Neuronal stem cell (in vitro differentiated cells): Measurements from ENCODE around the gene NEURL4.

Experiments
- DNase-seq: peaks from one replicate; pipeline ENCODE4 v3.0.0-alpha.2; 2013; ENCODE audit warnings: low spot score
- H2AFZ ChIP-seq: one replicate; pipeline ENCODE4 v1.6.1; 2013; ENCODE audit warnings: mild to moderate bottlenecking, low read length, inconsistent platforms
- H2AK5ac ChIP-seq: 2 replicates; pipeline ENCODE4 v1.6.1; 2013; ENCODE audit warnings: low read depth, mild to moderate bottlenecking, inconsistent platforms, low read length, moderate library complexity, mixed read lengths
- H2BK120ac ChIP-seq: 2 replicates; pipeline ENCODE4 v1.6.1; 2013; ENCODE audit warnings: low read depth, mild to moderate bottlenecking, inconsistent platforms, low read length, moderate library complexity, mixed read lengths
- H2BK12ac ChIP-seq: one replicate; pipeline ENCODE4 v1.6.1; 2013; ENCODE audit warnings: low read length, inconsistent platforms
- H2BK15ac ChIP-seq: 2 replicates; pipeline ENCODE4 v1.6.1; 2013; ENCODE audit warnings: mild to moderate bottlenecking, low read length, inconsistent platforms, mixed read lengths
- H2BK5ac ChIP-seq: one replicate; pipeline ENCODE4 v1.6.1; 2013; ENCODE audit warnings: inconsistent platforms, mild to moderate bottlenecking, low read length, moderate library complexity
- H3K14ac ChIP-seq: one replicate; pipeline ENCODE4 v1.6.1; 2013; ENCODE audit warnings: low read length, inconsistent platforms
- H3K18ac ChIP-seq: 2 replicates; pipeline ENCODE4 v1.6.1; 2013; ENCODE audit warnings: low read length, inconsistent platforms
- H3K23ac ChIP-seq: 2 replicates; pipeline ENCODE4 v1.6.1; 2013; ENCODE audit warnings: low read depth, mild to moderate bottlenecking, mixed read lengths, low read length, inconsistent platforms; ENCODE audit not compliant: poor library complexity
- H3K27ac ChIP-seq: replicated peaks from 3 replicates; pipeline ENCODE4 v1.5.1; 2013; ENCODE audit warnings: low read length, inconsistent platforms
- H3K27me3 ChIP-seq, 3 experiments: 2 replicates each; pipeline ENCODE4 v1.6.1; 2013; ENCODE audit warnings: low read length in 3 of 3, mild to moderate bottlenecking in 2 of 3, inconsistent platforms in 1 of 3, low read depth in 1 of 3, mixed read lengths in 1 of 3, moderate library complexity in 1 of 3; ENCODE audit not compliant: control insufficient read depth in 3 of 3, insufficient read depth in 3 of 3
- H3K36me3 ChIP-seq, 2 donors: replicated peaks in 1 of 2; 2 replicates each; pipeline ENCODE4 v1.6.1; 2013; ENCODE audit warnings: low read length in 2 of 2; ENCODE audit not compliant: control insufficient read depth in 2 of 2, insufficient read depth in 2 of 2
- H3K4ac ChIP-seq: 2 replicates; pipeline ENCODE4 v1.6.1; 2013; ENCODE audit warnings: inconsistent platforms, mild to moderate bottlenecking, low read length, moderate library complexity
- H3K4me1 ChIP-seq, 2 donors: 1 replicate in 1 of 2; 2 replicates in 1 of 2; pipeline ENCODE4 v1.6.1; 2013; ENCODE audit warnings: low read length in 2 of 2, low read depth in 1 of 2; ENCODE audit not compliant: control insufficient read depth in 2 of 2, insufficient read depth in 1 of 2
- H3K4me2 ChIP-seq: one replicate; pipeline ENCODE4 v1.6.1; 2013; ENCODE audit warnings: mild to moderate bottlenecking, low read length, inconsistent platforms; ENCODE audit not compliant: insufficient read depth, poor library complexity, severe bottlenecking
- H3K4me3 ChIP-seq, 2 donors: 2 replicates each; pipeline ENCODE4 v1.5.1; 2013; ENCODE audit warnings: low read length in 2 of 2, mild to moderate bottlenecking in 2 of 2, inconsistent platforms in 1 of 2, moderate library complexity in 1 of 2
- H3K79me1 ChIP-seq: one replicate; pipeline ENCODE4 v1.6.1; 2013; ENCODE audit warnings: low read depth, mild to moderate bottlenecking, inconsistent platforms, low read length, moderate library complexity
- H3K9ac ChIP-seq: one replicate; pipeline ENCODE4 v1.6.1; 2013; ENCODE audit warnings: mild to moderate bottlenecking, low read depth, low read length, inconsistent platforms; ENCODE audit not compliant: poor library complexity
- H3K9me3 ChIP-seq, 2 donors: replicated peaks in 1 of 2; 2 replicates each; pipeline versions ENCODE3 to v1.6.1; 2013; ENCODE audit warnings: low read length in 2 of 2, mild to moderate bottlenecking in 2 of 2, inconsistent platforms in 1 of 2, low read depth in 1 of 2, mixed read lengths in 1 of 2, moderate library complexity in 1 of 2; ENCODE audit not compliant: control insufficient read depth in 2 of 2, insufficient read depth in 1 of 2
- H4K8ac ChIP-seq: one replicate; pipeline ENCODE4 v1.6.1; 2013; ENCODE audit warnings: low read depth, mild to moderate bottlenecking, inconsistent platforms, low read length, moderate library complexity
- H4K91ac ChIP-seq: one replicate; pipeline ENCODE4 v1.6.1; 2013; ENCODE audit warnings: low read length, low read depth, mild to moderate bottlenecking, inconsistent platforms; ENCODE audit not compliant: poor library complexity
- WGBS, 2 donors: extraction: QIAGEN DNeasy Blood & Tissue Kit; methylation state at CpG; one replicate each; pipeline ENCODE4 v1.1.7; 2013; ENCODE audit warnings: missing lambda C conversion rate in 2 of 2, mixed read lengths in 1 of 2; ENCODE audit not compliant: insufficient read length in 2 of 2, insufficient replicate concordance in 1 of 2; ENCODE audit errors: extremely low coverage in 2 of 2; 5-methylcytosine and 5-hydroxymethylcytosine counted together

NEURL4 gene

DNA sequence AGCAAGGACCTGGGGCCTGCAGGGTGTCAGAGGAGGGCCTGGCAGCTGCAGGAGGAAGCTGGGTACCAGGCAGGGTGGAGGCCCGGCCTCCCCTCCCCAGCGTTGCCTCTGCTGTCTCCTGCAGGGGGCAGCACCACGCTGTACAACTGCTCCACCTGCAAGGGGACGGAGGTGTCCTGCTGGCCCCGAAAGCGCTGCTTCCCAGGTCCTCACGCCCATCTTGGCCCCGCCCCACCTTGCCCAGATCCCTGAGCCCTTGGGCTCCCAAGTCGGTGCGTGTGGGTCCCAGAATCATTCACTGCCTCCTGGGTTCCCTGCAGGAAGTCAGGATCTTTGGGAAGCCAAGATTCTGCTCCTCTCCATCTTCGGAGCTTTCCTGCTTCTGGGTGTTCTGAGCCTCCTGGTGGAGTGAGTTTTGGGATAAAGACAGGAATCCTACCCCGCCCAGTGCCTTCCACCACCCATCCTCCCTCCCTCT is 27.0 kb upstream of the NEURL4 start:
- Histone ChIP-seq H3K18ac (peak overlapping the region; percentile 36), H4K91ac (no peak overlapping the region), H2AK5ac (peak overlapping the region; percentile 37), H3K36me3 (no peaks in the 10 kb centered on the region), H3K23ac (no peak overlapping the region), H3K9me3 (no peaks in the 10 kb centered on the region), H3K27ac (no peak overlapping the region), H3K4ac (no peak overlapping the region), H3K27me3 (peaks cover 0 to 3% (median 0%) of the 10 kb centered on the region in 3 experiments), H2BK15ac (peak overlapping the region; percentile 28), H3K4me2 (peak overlapping the region; percentile 40), H3K14ac (no peak overlapping the region), H2BK5ac (peak overlapping the region; percentile 30), H4K8ac (no peak overlapping the region), H3K4me3 (no peak overlapping the region), H2AFZ (no peak overlapping the region), H3K4me1 (peaks cover 17 to 38% of the 10 kb centered on the region in 2 donors), H3K9ac (no peak overlapping the region), H2BK12ac (no peak overlapping the region), H2BK120ac (peak overlapping the region; percentile 77), H3K79me1 (peaks cover 8% of the 10 kb centered on the region)
- peak; percentile 76 for DNase-seq
- WGBS, 2 donors = no CpG with 5 or more reads among the region's 12 CpGs

DNA sequence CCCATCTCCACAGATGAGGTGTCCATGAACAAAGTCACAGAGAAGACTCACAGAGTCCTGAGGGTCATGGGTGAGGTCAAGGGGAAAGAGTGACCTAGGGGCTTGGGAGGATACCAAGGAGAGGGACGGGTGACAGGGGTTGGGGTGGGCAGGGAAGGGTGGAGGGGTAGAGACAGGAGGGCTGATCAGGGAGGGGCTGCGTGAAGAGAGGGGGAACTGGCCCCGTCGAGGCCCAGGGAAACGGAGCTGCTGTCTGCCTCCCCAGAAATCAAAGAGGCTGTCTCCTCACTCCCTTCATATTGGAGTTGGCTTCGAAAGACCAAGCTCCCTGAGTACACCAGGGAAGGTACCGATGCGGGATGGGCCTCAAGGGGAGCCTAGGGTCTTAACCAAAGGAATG is 26.4 kb upstream of the NEURL4 start:
- Histone ChIP-seq H2BK12ac (no peak overlapping the region), H3K23ac (no peak overlapping the region), H3K36me3 (no peaks in the 10 kb centered on the region), H3K18ac (peak overlapping the region; percentile 17), H3K27ac (no peak overlapping the region), H3K9me3 (no peaks in the 10 kb centered on the region), H3K4me3 (no peak overlapping the region), H3K79me1 (peaks cover 8% of the 10 kb centered on the region), H2AFZ (no peak overlapping the region), H2AK5ac (peak overlapping the region; percentile 26), H3K14ac (no peak overlapping the region), H2BK15ac (no peak overlapping the region), H3K4me1 (peaks cover 17 to 41% of the 10 kb centered on the region in 2 donors), H3K4me2 (no peak overlapping the region), H2BK5ac (no peak overlapping the region), H4K91ac (no peak overlapping the region), H3K4ac (no peak overlapping the region), H3K27me3 (peaks cover 0 to 3% (median 0%) of the 10 kb centered on the region in 3 experiments), H3K9ac (no peak overlapping the region), H2BK120ac (no peak overlapping the region), H4K8ac (no peak overlapping the region)
- no CpG with 5 or more reads among the region's 8 CpGs for WGBS, 2 donors
- no peak for DNase-seq

DNA sequence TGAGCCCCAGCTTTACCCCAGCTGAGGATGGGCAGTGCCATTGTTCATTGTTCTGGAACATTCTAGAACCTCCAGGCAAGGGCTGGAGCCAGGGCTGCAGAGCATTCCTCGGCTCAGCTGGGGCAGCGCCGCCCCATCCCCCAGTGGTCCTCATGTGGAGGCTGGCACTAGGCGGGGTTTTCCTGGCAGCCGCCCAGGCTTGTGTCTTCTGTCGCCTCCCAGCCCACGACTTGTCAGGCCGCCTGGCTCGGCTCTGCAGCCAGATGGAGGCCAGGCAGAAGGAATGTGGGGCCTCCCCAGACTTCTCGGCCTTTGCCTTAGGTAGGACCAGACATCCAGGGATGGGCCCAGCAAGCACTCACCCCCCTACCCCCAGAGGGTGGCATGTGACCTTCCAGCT is 25.9 kb upstream of the NEURL4 start, which contains the start of gene TMEM95:
Gene TMEM95 (plus strand): TSS at position 104 of the 400 bp plus-strand sequence. CDS start 49 bp downstream, at position 153.
- no peak for DNase-seq
- no peaks in the 10 kb centered on the region for H3K36me3 ChIP-seq

DNA sequence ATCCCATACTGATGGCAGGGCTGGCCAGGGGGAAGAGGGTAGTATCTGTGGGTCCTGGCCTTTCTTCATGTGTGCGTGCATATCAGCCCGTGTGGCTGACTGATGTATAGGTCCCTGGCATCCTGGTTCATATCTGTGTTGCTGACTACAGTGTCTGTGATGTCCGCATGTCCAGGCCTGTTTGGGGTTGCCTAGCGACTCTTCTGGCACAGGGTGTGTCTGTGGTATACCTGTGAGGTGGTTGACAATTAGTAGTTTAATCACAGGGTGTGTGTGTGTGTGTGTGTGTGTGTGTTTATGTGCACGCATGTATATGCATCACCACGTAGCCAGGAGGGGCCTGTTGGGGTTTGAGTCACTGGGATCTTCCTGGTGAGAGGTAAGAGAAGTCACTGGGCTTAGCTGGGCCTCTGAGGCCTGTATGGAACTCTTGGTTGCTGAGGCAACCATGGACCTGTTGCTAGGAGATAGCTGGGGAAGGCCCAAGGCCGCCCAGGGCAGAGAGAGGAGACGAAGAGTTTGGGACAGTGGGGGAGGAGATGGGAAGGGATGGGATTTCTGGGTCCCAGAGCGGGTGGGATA is 25.2 kb upstream of the NEURL4 start:
- Histone ChIP-seq H3K14ac (peak overlapping the region; percentile 63), H3K4me1 (peaks cover 21 to 50% of the 10 kb centered on the region in 2 donors), H3K9me3 (no peaks in the 10 kb centered on the region), H3K18ac (no peak overlapping the region), H3K27me3 (peaks cover 0 to 3% (median 0%) of the 10 kb centered on the region in 3 experiments), H3K4me2 (no peak overlapping the region), H2BK120ac (no peak overlapping the region), H3K4me3 (peak overlapping the region in 1 of 2 donors; percentile 10), H3K36me3 (no peaks in the 10 kb centered on the region), H3K27ac (no peak overlapping the region), H2BK12ac (no peak overlapping the region), H2AFZ (no peak overlapping the region), H2AK5ac (peak overlapping the region; percentile 82), H4K91ac (peak overlapping the region; percentile 40), H4K8ac (no peak overlapping the region), H3K79me1 (peaks cover 8% of the 10 kb centered on the region), H3K9ac (no peak overlapping the region), H2BK5ac (no peak overlapping the region), H3K4ac (no peak overlapping the region), H2BK15ac (no peak overlapping the region), H3K23ac (no peak overlapping the region)
- DNase-seq = no peak
- WGBS, 2 donors = no CpG with 5 or more reads among the region's 9 CpGs

More for the DNA sequence above, 25.9 kb upstream of the NEURL4 start, which contains the start of gene TMEM95:
- peak within 1 kb of the TSS; percentile 14 for H2BK15ac ChIP-seq
- H3K14ac ChIP-seq = peak within 1 kb of the TSS; percentile 63
- H4K91ac ChIP-seq = peak within 1 kb of the TSS; percentile 40
- peak within 1 kb of the TSS; percentile 3 for H3K4me2 ChIP-seq
- H3K79me1 ChIP-seq = peaks cover 8% of the 10 kb centered on the region
- no peaks in the 10 kb centered on the region for H3K9me3 ChIP-seq
- peaks cover 17 to 44% of the 10 kb centered on the region in 2 donors for H3K4me1 ChIP-seq
- WGBS, 2 donors = no CpG with 5 or more reads among the region's 10 CpGs
- H3K4ac ChIP-seq = no peak within 1 kb of the TSS
- no peak within 1 kb of the TSS for H3K27ac ChIP-seq
- H4K8ac ChIP-seq = no peak within 1 kb of the TSS
- H3K27me3 ChIP-seq = peaks cover 0 to 3% (median 0%) of the 10 kb centered on the region in 3 experiments
- H2BK120ac ChIP-seq = no peak within 1 kb of the TSS
- H3K18ac ChIP-seq = peak within 1 kb of the TSS; percentile 61
- peak within 1 kb of the TSS; percentile 82 for H2AK5ac ChIP-seq
- peak within 1 kb of the TSS; percentile 75 for H3K23ac ChIP-seq
- H3K9ac ChIP-seq = no peak within 1 kb of the TSS
- H2BK12ac ChIP-seq = no peak within 1 kb of the TSS
- H2AFZ ChIP-seq = no peak within 1 kb of the TSS
- H3K4me3 ChIP-seq = peak within 1 kb of the TSS in 1 of 2 donors; percentile 10
- peak within 1 kb of the TSS; percentile 69 for H2BK5ac ChIP-seq
